ENCODE measurements around the gene ATP5PD.

DNA sequence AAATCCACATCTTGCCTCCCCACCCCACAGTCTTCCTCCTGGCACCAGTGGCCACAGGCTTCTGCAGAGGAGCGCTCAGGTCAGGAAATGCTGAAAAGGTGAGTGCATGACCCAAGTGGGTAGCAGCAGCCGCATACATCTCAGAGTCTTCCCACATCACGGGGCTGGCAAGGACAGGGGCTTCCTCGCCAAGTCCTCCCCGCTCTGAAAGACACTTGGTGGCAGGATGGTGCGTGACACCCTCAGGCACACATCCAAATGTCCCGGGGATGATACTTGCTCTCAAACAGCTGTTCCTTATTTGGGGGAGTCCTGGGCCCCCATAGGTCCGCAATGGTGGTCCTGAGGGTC, 32.2 kb upstream of the ATP5PD start:
- no peak for TF ChIP-seq POLR2AphosphoS5 (IDR thresholded peaks at IDR 0.05; ENCODE audit: low read depth, low read length)
- no peak for TF ChIP-seq POLR2A (IDR thresholded peaks at IDR 0.05; ENCODE audit: low read depth, low read length)

Data from GM12892 (cell line).